NOMO-1 treated with dmso at 0.1 percent for 144 hours (cell line): ENCODE data around the gene IPCEF1.
"Not testable (repeated sequence)": the region's sequence is repeated elsewhere in the genome, so short reads cannot be mapped to it uniquely, and the experiment has no call there.

Experiments
- DNase-seq: peaks from one replicate; lab custom pipeline; 2025; ENCODE audit not compliant: unreplicated experiment; lab: John Stamatoyannopoulos, UW

IPCEF1 gene

DNA sequence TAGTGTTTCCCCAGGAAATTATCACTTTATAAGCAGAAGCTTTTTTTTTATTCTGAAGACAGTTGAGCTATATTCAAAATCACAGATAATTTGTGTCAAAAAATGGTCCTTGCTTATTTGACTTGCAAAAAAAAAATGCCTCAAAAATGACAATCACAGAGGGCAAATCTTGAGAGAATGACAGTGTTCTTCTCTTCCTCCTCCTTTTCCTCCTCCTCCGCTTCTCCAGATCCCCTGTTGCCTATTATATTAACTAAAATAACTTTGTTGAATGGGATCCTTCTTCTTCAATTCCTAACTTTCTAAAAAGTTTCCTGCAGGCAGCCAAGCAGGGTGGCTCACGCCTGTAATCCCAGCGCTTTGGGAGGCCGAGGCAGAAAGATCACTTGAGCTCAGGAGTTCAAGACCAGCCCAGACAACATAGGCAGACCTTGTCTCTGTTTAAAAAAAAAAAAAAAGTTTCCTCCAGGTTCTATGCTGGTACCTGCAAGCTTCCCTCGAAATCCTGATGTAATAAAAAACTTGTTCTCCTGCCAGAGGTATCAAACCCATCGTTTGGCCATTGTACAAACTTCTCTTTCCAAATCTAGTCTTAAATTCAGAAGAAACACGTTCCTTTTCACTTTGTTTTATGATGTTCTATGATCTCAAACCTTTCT, 128.6 kb downstream of the IPCEF1 start:
- DNase-seq = no peak

GRCh38 chr6:154226461-154226860, 130.1 kb downstream of the IPCEF1 start:
- DNase-seq = no peak

DNA sequence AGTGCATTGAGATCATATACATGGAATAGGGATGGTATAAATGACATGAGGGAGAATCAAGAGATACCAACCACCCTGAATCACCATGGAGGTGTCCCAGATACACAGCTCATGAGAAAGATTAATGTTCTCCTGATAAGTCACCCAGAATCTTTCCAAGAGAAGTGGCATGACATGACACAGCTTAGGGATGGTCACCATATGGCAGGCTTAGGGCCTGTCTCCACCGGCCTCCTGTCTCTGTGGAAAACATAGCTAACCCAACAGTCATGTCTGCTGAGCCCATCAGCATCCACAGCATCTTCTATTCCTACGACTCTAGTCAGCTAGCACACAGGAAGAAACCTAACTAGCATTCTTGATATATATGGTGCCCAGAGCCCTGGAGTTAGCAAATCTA, 133.3 kb downstream of the IPCEF1 start:
- DNase-seq = no peak

- no peak for DNase-seq
Measured at GRCh38 chr6:154222716-154223115, 133.9 kb downstream of the IPCEF1 start.

DNA sequence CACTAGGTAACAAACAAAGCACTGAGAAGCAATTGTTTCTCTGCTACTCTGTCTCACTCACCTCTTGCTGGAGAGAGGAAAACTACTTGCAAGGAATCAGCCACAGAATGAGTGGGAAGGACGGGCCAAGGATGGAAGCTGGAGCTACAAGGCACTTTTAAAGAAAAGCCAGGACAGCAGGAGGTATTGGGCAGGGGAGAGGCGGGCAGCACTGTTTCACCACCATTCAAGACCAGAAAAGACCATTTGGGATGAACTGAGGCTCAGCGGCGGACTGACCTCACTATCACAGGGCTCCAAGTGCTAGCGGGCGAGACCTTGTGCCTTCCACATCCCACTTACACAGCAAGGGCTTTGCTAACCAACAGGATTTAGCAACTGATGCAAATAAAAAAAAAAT, 137.4 kb downstream of the IPCEF1 start:
- no peak for DNase-seq

- no peak for DNase-seq
Measured at GRCh38 chr6:154218787-154219186, 137.8 kb downstream of the IPCEF1 start.

GRCh38 chr6:154218301-154218700, 138.3 kb downstream of the IPCEF1 start:
- DNase-seq = peak; percentile 40

- no peak for DNase-seq
Measured at GRCh38 chr6:154213782-154214181, 142.8 kb downstream of the IPCEF1 start.

- DNase-seq = no peak
Measured at GRCh38 chr6:154210678-154211077, 145.9 kb downstream of the IPCEF1 start.

DNA sequence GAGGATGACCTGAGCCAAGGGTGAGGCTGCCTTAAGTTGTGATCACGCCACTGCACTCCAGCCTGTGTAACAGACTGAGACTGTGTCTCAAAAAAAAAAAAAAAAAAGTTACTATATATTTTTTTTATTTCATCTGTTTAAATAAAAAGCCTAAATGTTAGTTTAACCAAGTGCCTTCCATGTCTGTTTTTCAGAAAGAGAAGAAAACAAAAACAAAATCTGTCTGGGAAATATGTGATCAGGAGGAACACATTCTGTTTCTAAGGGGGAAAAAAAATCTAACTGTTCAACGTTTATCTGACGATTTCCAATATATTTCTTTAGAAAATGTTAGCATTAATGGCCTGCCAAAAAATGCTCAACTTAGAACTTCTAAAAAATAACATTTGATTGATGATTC, 147.0 kb downstream of the IPCEF1 start:
- no peak for DNase-seq

GRCh38 chr6:154206996-154207395, 149.6 kb downstream of the IPCEF1 start:
- no peak for DNase-seq

DNA sequence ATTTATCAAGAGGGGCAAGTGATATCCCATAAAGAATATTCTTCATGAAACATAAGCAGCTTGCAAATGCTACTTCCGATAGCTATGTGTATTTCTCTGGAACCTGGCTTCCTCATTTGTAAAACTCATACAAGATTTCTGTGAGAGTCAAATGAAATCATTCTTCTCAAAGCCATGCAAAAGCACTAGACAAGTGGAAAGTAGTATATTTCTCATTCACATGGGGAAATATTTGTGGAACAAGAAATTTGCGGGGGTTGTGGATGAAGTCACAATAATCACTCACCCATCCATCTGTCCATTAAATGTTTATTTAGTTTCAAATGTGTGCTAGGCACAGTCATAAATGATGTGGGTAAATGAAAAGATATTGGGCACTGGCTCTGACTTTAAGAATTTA, 150.5 kb downstream of the IPCEF1 start:
- DNase-seq = no peak

DNA sequence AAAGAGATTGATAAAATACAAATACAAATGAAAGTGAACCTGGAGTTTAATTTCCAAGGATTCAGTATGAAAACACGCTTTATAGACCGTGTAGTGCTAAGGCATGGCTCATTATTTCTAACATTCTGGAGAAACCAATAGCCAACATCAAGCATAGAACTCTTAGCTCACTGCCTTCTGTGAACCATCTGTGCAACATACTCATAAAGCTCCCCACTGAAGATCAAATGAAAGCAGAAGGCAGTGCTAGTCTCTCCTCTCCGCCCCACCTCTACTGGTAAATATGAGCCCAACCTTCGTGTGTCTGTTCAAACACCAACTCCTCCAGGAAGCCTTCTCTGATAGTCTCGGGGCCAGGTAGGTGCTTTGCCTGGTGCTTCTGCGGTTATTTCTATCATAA, 153.6 kb downstream of the IPCEF1 start:
- DNase-seq = no peak

DNA sequence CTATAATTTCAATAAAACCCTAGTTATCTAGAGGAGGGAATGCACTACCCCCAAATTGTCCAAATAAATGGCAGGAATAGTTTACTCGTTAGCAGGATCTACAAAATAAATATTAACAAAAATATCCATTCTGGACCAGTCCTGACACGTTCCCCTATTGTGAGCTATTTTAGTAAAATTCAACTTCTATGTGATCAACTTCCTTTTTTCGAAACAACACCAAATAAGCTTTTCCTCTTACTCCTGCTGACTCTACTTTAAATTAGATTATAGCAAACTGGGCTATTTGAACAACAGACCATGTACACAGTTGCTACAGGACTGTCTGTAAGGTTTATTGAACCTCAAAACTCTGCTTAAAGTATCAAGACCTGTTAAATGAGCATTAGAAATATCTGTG, 154.3 kb downstream of the IPCEF1 start:
- no peak for DNase-seq

GRCh38 chr6:154201688-154202087, 154.9 kb downstream of the IPCEF1 start:
- DNase-seq = not testable (repeated sequence)

- no peak for DNase-seq
Measured at GRCh38 chr6:154197196-154197860, 159.3 kb downstream of the IPCEF1 start.

- DNase-seq = no peak
Measured at GRCh38 chr6:154196333-154196885, 160.2 kb downstream of the IPCEF1 start.

- no peak for DNase-seq
Measured at GRCh38 chr6:154187714-154188113, 168.9 kb downstream of the IPCEF1 start.

- no peak for DNase-seq
Measured at GRCh38 chr6:154187203-154187602, 169.4 kb downstream of the IPCEF1 start.

DNA sequence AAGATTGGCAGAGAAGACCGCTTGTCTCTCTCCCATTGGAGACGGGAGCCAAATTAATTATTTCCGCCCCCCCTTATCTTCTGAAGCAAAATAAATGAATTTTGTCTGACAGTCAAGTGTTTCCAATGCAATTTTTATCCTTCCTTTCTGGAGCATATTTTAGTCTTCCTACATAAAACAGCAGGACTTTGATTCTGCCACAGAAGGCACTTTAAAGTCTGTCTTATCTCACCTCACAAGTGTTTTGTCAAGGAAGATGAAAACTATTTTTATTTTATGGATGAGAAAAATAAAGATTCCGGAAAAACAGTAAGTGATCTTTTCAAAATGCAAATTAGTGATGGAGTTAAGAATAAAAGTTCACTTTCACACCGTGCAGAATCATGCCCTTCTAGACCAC, 177.2 kb downstream of the IPCEF1 start:
- no peak for DNase-seq

GRCh38 chr6:154172393-154172792, 184.2 kb downstream of the IPCEF1 start:
- not testable (repeated sequence) for DNase-seq

GRCh38 chr6:154170106-154170505, 186.5 kb downstream of the IPCEF1 start:
- no peak for DNase-seq
